ENCODE results near the gene TCTA. TPM values are rescaled to one million over a fixed set of nuclear protein-coding genes. Genes with fewer than 3 reads are reported as not detected.

Gene TCTA
- total RNA-seq: 26.4 and 32.2 TPM in 2 replicates

GRCh38 chr3:49411968-49412631, at the start of gene TCTA, which contains the start of gene RHOA:
TSS of gene TCTA (plus strand) at chr3:49412423. CDS start at chr3:49412427, 4 bp downstream.
TSS of gene RHOA (minus strand) at chr3:49411976. CDS start at chr3:49375589, 36,387 bp downstream.
- intact Hi-C loops (cut with micrococcal nuclease): loop anchor here (1.0 to 10.0 kb wide), 13 partner anchors 11 to 1630 kb away; partner anchors contain the start of genes APEH, DAG1, IP6K2 and NICN1
- H3K4me3 Mint-ChIP-seq: peak within 1 kb of the TSS; percentile 92
- H3K36me3 Mint-ChIP-seq (ENCODE audit: low read depth): peaks cover 31% of the 10 kb centered on the region
- H3K27ac Mint-ChIP-seq: peak within 1 kb of the TSS; percentile 92
- no peaks in the 10 kb centered on the region for H3K9me3 Mint-ChIP-seq
- H3K4me1 Mint-ChIP-seq: peaks cover 79% of the 10 kb centered on the region
- ATAC-seq (ENCODE audit: low read depth): peak; percentile 82
- TF ChIP-seq, protein P1, sequence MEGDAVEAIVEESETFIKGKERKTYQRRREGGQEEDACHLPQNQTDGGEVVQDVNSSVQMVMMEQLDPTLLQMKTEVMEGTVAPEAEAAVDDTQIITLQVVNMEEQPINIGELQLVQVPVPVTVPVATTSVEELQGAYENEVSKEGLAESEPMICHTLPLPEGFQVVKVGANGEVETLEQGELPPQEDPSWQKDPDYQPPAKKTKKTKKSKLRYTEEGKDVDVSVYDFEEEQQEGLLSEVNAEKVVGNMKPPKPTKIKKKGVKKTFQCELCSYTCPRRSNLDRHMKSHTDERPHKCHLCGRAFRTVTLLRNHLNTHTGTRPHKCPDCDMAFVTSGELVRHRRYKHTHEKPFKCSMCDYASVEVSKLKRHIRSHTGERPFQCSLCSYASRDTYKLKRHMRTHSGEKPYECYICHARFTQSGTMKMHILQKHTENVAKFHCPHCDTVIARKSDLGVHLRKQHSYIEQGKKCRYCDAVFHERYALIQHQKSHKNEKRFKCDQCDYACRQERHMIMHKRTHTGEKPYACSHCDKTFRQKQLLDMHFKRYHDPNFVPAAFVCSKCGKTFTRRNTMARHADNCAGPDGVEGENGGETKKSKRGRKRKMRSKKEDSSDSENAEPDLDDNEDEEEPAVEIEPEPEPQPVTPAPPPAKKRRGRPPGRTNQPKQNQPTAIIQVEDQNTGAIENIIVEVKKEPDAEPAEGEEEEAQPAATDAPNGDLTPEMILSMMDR (IDR thresholded peaks at IDR 0.05): no peak
- CTCF ChIA-PET: interaction anchor here (0.9 to 2.0 kb wide), 3 partner anchors 17 to 72 kb away, joined by 3 to 6 read pairs (median 4); partner anchors contain the start of gene NICN1
- no peaks in the 10 kb centered on the region for H3K27me3 Mint-ChIP-seq
- POLR2A ChIA-PET: interaction anchor here (0.6 to 3.4 kb wide), 25 partner anchors 13 to 1112 kb away, joined by 3 to 78 read pairs (median 8); partner anchors contain the start of genes DAG1, GPX1, NICN1 and QRICH1
- peak; percentile 95 for DNase-seq

- ChIA-PET POLR2A (interaction anchor here (1.8 kb wide), 1 partner anchor 17 kb away, joined by 6 read pairs; no protein-coding TSS in a partner anchor), CTCF (interaction anchor here (0.6 kb wide), 1 partner anchor 23 kb away, joined by 3 read pairs; the partner anchor contains the start of gene USP4)
- no peak for DNase-seq
- peaks cover 72% of the 10 kb centered on the region for H3K36me3 Mint-ChIP-seq (ENCODE audit: low read depth)
- no peak for ATAC-seq (ENCODE audit: low read depth)
- H3K27ac Mint-ChIP-seq: peak overlapping the region; percentile 37
- no peak overlapping the region for H3K4me3 Mint-ChIP-seq
- TF ChIP-seq, protein P1 (IDR thresholded peaks at IDR 0.05): no peak
- no peaks in the 10 kb centered on the region for H3K27me3 Mint-ChIP-seq
- no peaks in the 10 kb centered on the region for H3K9me3 Mint-ChIP-seq
- H3K4me1 Mint-ChIP-seq: peaks cover 11% of the 10 kb centered on the region
- intact Hi-C loops (cut with micrococcal nuclease): no loop called here
Observed at GRCh38 chr3:49362561-49362960, 49.7 kb upstream of the TCTA start.

DNA sequence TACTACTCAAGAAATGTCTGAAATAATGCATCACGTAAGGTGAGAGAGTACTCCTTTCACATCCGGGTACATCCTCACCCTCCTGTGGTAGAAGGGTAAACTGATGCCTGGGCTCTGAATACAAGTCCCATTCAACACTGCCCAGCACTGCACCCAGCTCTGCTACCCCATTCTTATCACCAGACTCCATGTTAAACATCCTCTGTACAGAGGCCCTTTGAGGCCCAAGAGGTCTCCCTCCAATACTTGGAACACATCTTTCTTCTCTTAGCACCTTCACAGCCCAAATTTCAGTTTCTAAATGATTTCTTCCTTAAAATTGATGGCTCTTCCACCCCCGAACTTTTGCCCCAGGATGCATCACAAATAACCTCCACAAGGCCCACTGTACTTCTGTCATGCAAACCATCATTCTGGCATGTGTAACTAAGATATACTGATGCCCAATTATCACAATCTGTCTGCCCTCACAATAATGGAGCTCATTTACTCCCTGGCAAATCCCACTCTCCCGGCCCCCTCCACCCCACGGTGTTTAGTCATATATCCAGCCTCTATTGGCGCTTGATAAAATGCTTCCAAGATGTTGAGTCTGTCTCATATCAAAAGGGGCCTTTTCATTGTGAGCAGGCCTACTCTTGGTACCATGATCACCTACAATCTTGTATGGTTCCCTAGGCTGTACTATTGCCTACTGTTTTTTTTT, 41.5 kb upstream of the TCTA start:
- intact Hi-C loops (cut with micrococcal nuclease): no loop called here
- H3K4me3 Mint-ChIP-seq: no peak overlapping the region
- TF ChIP-seq, protein P1 (IDR thresholded peaks at IDR 0.05): no peak
- H3K9me3 Mint-ChIP-seq: no peaks in the 10 kb centered on the region
- H3K36me3 Mint-ChIP-seq (ENCODE audit: low read depth): peaks cover 77% of the 10 kb centered on the region
- ChIA-PET POLR2A (interaction anchor here (3.2 kb wide), 1 partner anchor 31 kb away, joined by 10 read pairs; the partner anchor contains the start of gene USP4), CTCF (interaction anchor here (1.4 kb wide), 1 partner anchor 78 kb away, joined by 4 read pairs; no protein-coding TSS in a partner anchor)
- H3K4me1 Mint-ChIP-seq: peaks cover 14% of the 10 kb centered on the region
- H3K27ac Mint-ChIP-seq: peak overlapping the region; percentile 2
- no peak for ATAC-seq (ENCODE audit: low read depth)
- no peaks in the 10 kb centered on the region for H3K27me3 Mint-ChIP-seq
- no peak for DNase-seq

DNA sequence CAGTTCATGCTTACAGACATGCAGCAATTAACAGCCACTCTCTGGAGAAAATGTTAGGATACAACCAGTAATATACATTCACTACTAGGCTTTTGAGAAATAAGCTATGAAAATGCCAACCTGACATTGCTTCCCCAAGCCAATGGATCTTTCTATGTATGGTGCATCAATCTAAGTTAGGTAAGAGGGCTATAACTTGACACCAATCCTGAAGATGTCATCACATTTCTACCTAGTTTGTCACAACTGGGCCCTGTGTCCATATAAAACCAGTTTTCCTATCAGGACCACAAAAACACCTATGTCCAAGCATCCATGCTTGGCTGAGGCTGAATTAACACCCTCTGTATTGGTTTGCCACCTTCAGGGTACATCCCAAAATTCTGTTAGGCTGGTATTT, 40.3 kb upstream of the TCTA start:
- CTCF ChIA-PET: no interaction called here
- TF ChIP-seq, protein P1 (IDR thresholded peaks at IDR 0.05): no peak
- POLR2A ChIA-PET: interaction anchor here (0.7 kb wide), 1 partner anchor 568 kb away, joined by 4 read pairs; the partner anchor contains the start of gene RBM6
- intact Hi-C loops (cut with micrococcal nuclease): no loop called here
- Mint-ChIP-seq H3K4me1 (peaks cover 20% of the 10 kb centered on the region), H3K4me3 (no peak overlapping the region), H3K36me3 (ENCODE audit: low read depth) (peaks cover 65% of the 10 kb centered on the region), H3K27ac (no peak overlapping the region), H3K9me3 (no peaks in the 10 kb centered on the region), H3K27me3 (no peaks in the 10 kb centered on the region)
- no peak for ATAC-seq (ENCODE audit: low read depth)
- no peak for DNase-seq

Data from activated B cell treated with CpG ODN at 0.5 μM for 24 hours (primary cell).